Esophagus squamous epithelium (tissue), 4 donors: ENCODE data around the gene BABAM2.

Experiments
- CTCF ChIP-seq, 6 experiments: fragments of 450-650 bp in 4 of 6; fragments of 200-600 bp in 2 of 6; sonication (generic) in 2 of 6; IDR thresholded peaks; one replicate each; pipeline ENCODE4 v1.5.1; 2016 to 2019; ENCODE audit warnings: antibody characterized with exemption in 6 of 6, mild to moderate bottlenecking in 4 of 6, moderate library complexity in 4 of 6
- POLR2A ChIP-seq, 4 donors: fragments of 450-650 bp; IDR thresholded peaks; one replicate each; pipeline ENCODE4 v1.6.1; 2017; ENCODE audit warnings: antibody characterized with exemption in 4 of 4, mild to moderate bottlenecking in 4 of 4, moderate library complexity in 3 of 4

GRCh38 chr2:28263690-28264089 lies 373.2 kb downstream of the BABAM2 start:
- no peak for TF ChIP-seq CTCF (IDR thresholded peaks at IDR 0.05)
- no peak for TF ChIP-seq POLR2A (IDR thresholded peaks at IDR 0.05)
